ENCODE measurements around the gene GPR15.

GPR15 gene

GRCh38 chr3:98541695-98542094 lies 9.9 kb downstream of the GPR15 start:
- WGBS, 2 donors (ENCODE audit: extremely low coverage in 2 of 2, insufficient read length in 2 of 2, insufficient replicate concordance in 1 of 2), result no CpG with 5 or more reads among the region's 1 CpG
- Histone ChIP-seq H2BK15ac (ENCODE audit: low read length) (no peak overlapping the region), H4K8ac (ENCODE audit: low read depth, low read length) (no peak overlapping the region), H3K23ac (ENCODE audit: low read depth, low read length, poor library complexity) (no peak overlapping the region), H3K4ac (ENCODE audit: low read length) (no peak overlapping the region), H3K4me1 (ENCODE audit: control insufficient read depth in 2 of 2, insufficient read depth in 1 of 2, low read depth in 1 of 2, low read length in 2 of 2) (no peaks in the 10 kb centered on the region), H2AFZ (ENCODE audit: low read length) (no peak overlapping the region), H4K91ac (ENCODE audit: low read depth, low read length, poor library complexity) (no peak overlapping the region), H3K14ac (ENCODE audit: low read length) (no peak overlapping the region), H2BK5ac (ENCODE audit: low read length) (no peak overlapping the region), H3K4me2 (ENCODE audit: insufficient read depth, low read length, poor library complexity, severe bottlenecking) (no peak overlapping the region), H2AK5ac (ENCODE audit: low read depth, low read length) (no peak overlapping the region), H2BK12ac (ENCODE audit: low read length) (no peak overlapping the region), H3K4me3 (ENCODE audit: low read length in 2 of 2) (no peak overlapping the region), H3K79me1 (ENCODE audit: low read depth, low read length) (no peaks in the 10 kb centered on the region), H3K9ac (ENCODE audit: low read depth, low read length, poor library complexity) (no peak overlapping the region), H3K36me3 (replicated peaks in 1 of 2; ENCODE audit: control insufficient read depth in 2 of 2, insufficient read depth in 2 of 2, low read length in 2 of 2) (no peaks in the 10 kb centered on the region), H3K27ac (replicated peaks; ENCODE audit: low read length) (no peak overlapping the region), H3K9me3 (replicated peaks in 1 of 2; ENCODE audit: control insufficient read depth in 2 of 2, insufficient read depth in 1 of 2, low read depth in 1 of 2, low read length in 2 of 2) (no peaks in the 10 kb centered on the region), H3K18ac (ENCODE audit: low read length) (no peak overlapping the region), H3K27me3 (ENCODE audit: control insufficient read depth in 3 of 3, insufficient read depth in 3 of 3, low read depth in 1 of 3, low read length in 3 of 3) (no peaks in the 10 kb centered on the region), H2BK120ac (ENCODE audit: low read depth, low read length) (no peak overlapping the region)
- DNase-seq (ENCODE audit: low spot score), result no peak

DNA sequence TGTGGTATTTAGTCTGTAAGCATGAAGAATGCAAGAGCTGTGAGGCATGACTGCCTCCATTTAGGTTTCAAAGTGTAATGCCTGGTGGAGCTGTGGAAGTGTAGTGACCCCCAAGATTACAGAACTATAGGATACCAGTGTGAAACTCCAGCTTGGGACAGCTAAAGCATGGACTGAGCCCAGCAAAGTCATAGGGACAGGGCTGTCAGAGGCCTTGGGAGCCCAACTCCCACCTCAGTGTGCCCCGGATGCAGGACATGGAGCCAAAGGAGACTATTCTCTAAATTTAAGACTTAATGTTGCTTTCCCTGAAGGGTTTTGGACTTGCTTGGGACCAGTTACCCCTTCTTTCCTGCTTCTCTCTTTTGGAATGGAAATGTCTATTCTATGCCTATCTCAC lies 10.8 kb downstream of the GPR15 start:
- no CpG with 5 or more reads among the region's 1 CpG for WGBS, 2 donors (ENCODE audit: extremely low coverage in 2 of 2, insufficient read length in 2 of 2, insufficient replicate concordance in 1 of 2)
- Histone ChIP-seq H2AFZ (ENCODE audit: low read length) (no peak overlapping the region), H3K14ac (ENCODE audit: low read length) (no peak overlapping the region), H3K9ac (ENCODE audit: low read depth, low read length, poor library complexity) (no peak overlapping the region), H3K4me2 (ENCODE audit: insufficient read depth, low read length, poor library complexity, severe bottlenecking) (no peak overlapping the region), H3K79me1 (ENCODE audit: low read depth, low read length) (no peaks in the 10 kb centered on the region), H3K9me3 (replicated peaks in 1 of 2; ENCODE audit: control insufficient read depth in 2 of 2, insufficient read depth in 1 of 2, low read depth in 1 of 2, low read length in 2 of 2) (no peaks in the 10 kb centered on the region), H2BK5ac (ENCODE audit: low read length) (no peak overlapping the region), H3K27ac (replicated peaks; ENCODE audit: low read length) (no peak overlapping the region), H2BK12ac (ENCODE audit: low read length) (no peak overlapping the region), H2BK120ac (ENCODE audit: low read depth, low read length) (no peak overlapping the region), H3K4me3 (ENCODE audit: low read length in 2 of 2) (no peak overlapping the region), H3K18ac (ENCODE audit: low read length) (no peak overlapping the region), H3K23ac (ENCODE audit: low read depth, low read length, poor library complexity) (no peak overlapping the region), H2BK15ac (ENCODE audit: low read length) (no peak overlapping the region), H3K4ac (ENCODE audit: low read length) (no peak overlapping the region), H4K91ac (ENCODE audit: low read depth, low read length, poor library complexity) (no peak overlapping the region), H3K4me1 (ENCODE audit: control insufficient read depth in 2 of 2, insufficient read depth in 1 of 2, low read depth in 1 of 2, low read length in 2 of 2) (no peaks in the 10 kb centered on the region), H3K27me3 (ENCODE audit: control insufficient read depth in 3 of 3, insufficient read depth in 3 of 3, low read depth in 1 of 3, low read length in 3 of 3) (no peaks in the 10 kb centered on the region), H4K8ac (ENCODE audit: low read depth, low read length) (no peak overlapping the region), H2AK5ac (ENCODE audit: low read depth, low read length) (no peak overlapping the region), H3K36me3 (replicated peaks in 1 of 2; ENCODE audit: control insufficient read depth in 2 of 2, insufficient read depth in 2 of 2, low read length in 2 of 2) (no peaks in the 10 kb centered on the region)
- no peak for DNase-seq (ENCODE audit: low spot score)

GRCh38 chr3:98545940-98546339 lies 14.2 kb downstream of the GPR15 start:
- Histone ChIP-seq H4K91ac (ENCODE audit: low read depth, low read length, poor library complexity) (no peak overlapping the region), H3K4ac (ENCODE audit: low read length) (no peak overlapping the region)

DNA sequence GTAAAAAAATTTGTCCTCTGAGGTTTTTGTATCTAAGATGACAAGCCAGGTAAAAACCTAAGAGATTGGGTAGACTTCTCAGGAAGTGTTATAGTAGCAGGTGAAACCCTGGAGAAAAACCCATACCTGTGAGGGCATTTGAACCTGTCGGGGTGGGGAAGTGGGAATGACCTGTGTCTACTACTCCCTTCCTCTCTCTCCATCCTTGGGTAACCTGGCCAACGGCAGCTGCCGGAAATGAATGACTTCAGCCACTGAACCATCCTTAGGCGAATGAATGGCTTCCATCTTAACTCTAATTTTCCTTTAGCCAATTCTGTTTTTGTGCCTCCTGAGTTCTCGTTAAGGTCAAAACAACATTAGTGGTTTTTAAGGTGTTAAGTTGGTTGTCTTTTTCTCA lies 16.8 kb downstream of the GPR15 start:
- Histone ChIP-seq H2BK12ac (ENCODE audit: low read length) (no peak overlapping the region), H3K4me3 (ENCODE audit: low read length in 2 of 2) (no peak overlapping the region), H3K9me3 (replicated peaks in 1 of 2; ENCODE audit: control insufficient read depth in 2 of 2, insufficient read depth in 1 of 2, low read depth in 1 of 2, low read length in 2 of 2) (no peaks in the 10 kb centered on the region), H3K4me1 (ENCODE audit: control insufficient read depth in 2 of 2, insufficient read depth in 1 of 2, low read depth in 1 of 2, low read length in 2 of 2) (no peaks in the 10 kb centered on the region), H3K36me3 (replicated peaks in 1 of 2; ENCODE audit: control insufficient read depth in 2 of 2, insufficient read depth in 2 of 2, low read length in 2 of 2) (no peaks in the 10 kb centered on the region), H2BK5ac (ENCODE audit: low read length) (no peak overlapping the region), H3K4me2 (ENCODE audit: insufficient read depth, low read length, poor library complexity, severe bottlenecking) (no peak overlapping the region), H3K4ac (ENCODE audit: low read length) (no peak overlapping the region), H3K27ac (replicated peaks; ENCODE audit: low read length) (no peak overlapping the region), H2BK15ac (ENCODE audit: low read length) (no peak overlapping the region), H2AK5ac (ENCODE audit: low read depth, low read length) (no peak overlapping the region), H3K23ac (ENCODE audit: low read depth, low read length, poor library complexity) (no peak overlapping the region), H3K27me3 (ENCODE audit: control insufficient read depth in 3 of 3, insufficient read depth in 3 of 3, low read depth in 1 of 3, low read length in 3 of 3) (no peaks in the 10 kb centered on the region), H4K8ac (ENCODE audit: low read depth, low read length) (no peak overlapping the region), H3K14ac (ENCODE audit: low read length) (no peak overlapping the region), H3K79me1 (ENCODE audit: low read depth, low read length) (no peaks in the 10 kb centered on the region), H3K9ac (ENCODE audit: low read depth, low read length, poor library complexity) (no peak overlapping the region), H2BK120ac (ENCODE audit: low read depth, low read length) (no peak overlapping the region), H4K91ac (ENCODE audit: low read depth, low read length, poor library complexity) (no peak overlapping the region), H2AFZ (ENCODE audit: low read length) (no peak overlapping the region), H3K18ac (ENCODE audit: low read length) (no peak overlapping the region)
- no CpG with 5 or more reads among the region's 5 CpGs for WGBS, 2 donors (ENCODE audit: extremely low coverage in 2 of 2, insufficient read length in 2 of 2, insufficient replicate concordance in 1 of 2)
- DNase-seq (ENCODE audit: low spot score), result no peak

More at GRCh38 chr3:98545940-98546339, 14.2 kb downstream of the GPR15 start:
- no CpG with 5 or more reads among the region's 5 CpGs for WGBS, 2 donors (ENCODE audit: extremely low coverage in 2 of 2, insufficient read length in 2 of 2, insufficient replicate concordance in 1 of 2)
- DNase-seq (ENCODE audit: low spot score), result no peak
- Histone ChIP-seq H2BK120ac (ENCODE audit: low read depth, low read length) (no peak overlapping the region), H3K18ac (ENCODE audit: low read length) (no peak overlapping the region), H3K36me3 (replicated peaks in 1 of 2; ENCODE audit: control insufficient read depth in 2 of 2, insufficient read depth in 2 of 2, low read length in 2 of 2) (no peaks in the 10 kb centered on the region), H2AK5ac (ENCODE audit: low read depth, low read length) (no peak overlapping the region), H2BK15ac (ENCODE audit: low read length) (no peak overlapping the region), H3K4me2 (ENCODE audit: insufficient read depth, low read length, poor library complexity, severe bottlenecking) (no peak overlapping the region), H4K8ac (ENCODE audit: low read depth, low read length) (no peak overlapping the region), H3K27ac (replicated peaks; ENCODE audit: low read length) (no peak overlapping the region), H2BK5ac (ENCODE audit: low read length) (no peak overlapping the region), H2AFZ (ENCODE audit: low read length) (no peak overlapping the region), H3K4me3 (ENCODE audit: low read length in 2 of 2) (no peak overlapping the region), H3K27me3 (ENCODE audit: control insufficient read depth in 3 of 3, insufficient read depth in 3 of 3, low read depth in 1 of 3, low read length in 3 of 3) (no peaks in the 10 kb centered on the region), H3K14ac (ENCODE audit: low read length) (no peak overlapping the region), H2BK12ac (ENCODE audit: low read length) (no peak overlapping the region), H3K9me3 (replicated peaks in 1 of 2; ENCODE audit: control insufficient read depth in 2 of 2, insufficient read depth in 1 of 2, low read depth in 1 of 2, low read length in 2 of 2) (no peaks in the 10 kb centered on the region), H3K4me1 (ENCODE audit: control insufficient read depth in 2 of 2, insufficient read depth in 1 of 2, low read depth in 1 of 2, low read length in 2 of 2) (no peaks in the 10 kb centered on the region), H3K9ac (ENCODE audit: low read depth, low read length, poor library complexity) (no peak overlapping the region), H3K23ac (ENCODE audit: low read depth, low read length, poor library complexity) (no peak overlapping the region), H3K79me1 (ENCODE audit: low read depth, low read length) (no peaks in the 10 kb centered on the region)

Measured in neuronal stem cell (in vitro differentiated cells).